ENCODE measurements around the gene LARP4. TPM values are rescaled to one million over a fixed set of nuclear protein-coding genes. Genes with fewer than 3 reads are reported as not detected.

The LARP4 gene
- total and polyA plus RNA-seq, 9 of the 15 experiments (the other 6 are each of a cell fraction or from before 2014, with no cell fraction given) = 31.6 to 84.5 (median 52.4) TPM

DNA sequence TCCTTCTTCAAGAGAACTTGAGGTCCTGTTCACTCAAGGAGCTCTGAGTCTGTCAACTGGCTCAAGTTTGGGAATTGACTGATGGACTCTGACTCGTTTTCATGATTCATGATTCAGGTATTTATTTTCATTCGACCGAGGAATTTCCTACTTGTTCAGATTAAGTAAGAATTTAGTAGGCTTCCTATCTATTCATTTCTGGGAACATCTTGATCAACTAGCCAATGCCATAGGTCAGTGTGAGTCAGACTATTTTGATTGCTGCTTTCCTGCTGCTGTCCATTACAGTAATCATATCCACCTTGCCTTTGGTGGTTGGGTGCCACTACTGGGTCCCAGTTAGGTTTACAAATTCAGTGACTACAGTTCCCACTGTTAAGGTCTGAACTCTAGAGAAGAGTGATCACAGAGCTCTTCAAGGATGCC is 10.4 kb upstream of the LARP4 start:
- DNase-seq (ENCODE audit: extremely low read depth in 1 of 4, low spot score in 3 of 4) (no peak), ATAC-seq (no peak), FAIRE-seq (no peak)
- POLR2A ChIA-PET = interaction anchor here (1.7 kb wide), 1 partner anchor 10 kb away, joined by 5 read pairs; the partner anchor contains the start of gene LARP4
- no peak for TF ChIP-seq PPARD (CRISPR knock-in tag; IDR thresholded peaks at IDR 0.05)
- no peak for TF ChIP-seq ZNF551 (CRISPR knock-in tag; IDR thresholded peaks at IDR 0.05)
- no peak for TF ChIP-seq ZNF232 (CRISPR knock-in tag; IDR thresholded peaks at IDR 0.05)
- TF ChIP-seq STAT5B (CRISPR knock-in tag; IDR thresholded peaks at IDR 0.05) = no peak
- 0 out of 2 replicates have a peak, but pooled peaks have one; percentile 15 for TF ChIP-seq FOSL1 (tag; conservative IDR thresholded peaks at IDR 0.05)
- no peak for TF ChIP-seq HNRNPL (IDR thresholded peaks at IDR 0.05; ENCODE audit: low read depth, low read length)
- no TSS peak for BruUV-seq (replicated peaks)
- Histone ChIP-seq H3K9ac (ENCODE audit: insufficient read depth in 1 of 2, low read depth in 2 of 2, low read length in 2 of 2) (no peak overlapping the region), H3K79me2 (ENCODE audit: control insufficient read depth, insufficient read depth, low read length) (no peaks in the 10 kb centered on the region), H3K4me2 (ENCODE audit: insufficient read depth, low read length) (no peak overlapping the region), H3K36me3 (ENCODE audit: control insufficient read depth, insufficient read depth, low read length) (no peaks in the 10 kb centered on the region), H2AFZ (ENCODE audit: low read depth, low read length) (no peak overlapping the region), H3K27me3 (ENCODE audit: control insufficient read depth in 2 of 2, insufficient read depth in 2 of 2, low read length in 2 of 2) (no peaks in the 10 kb centered on the region), H3K27ac (ENCODE audit: extremely low read depth, low read depth, low read length) (no peak overlapping the region), H3K4me3 (no peak overlapping the region), H3K4me1 (replicated peaks in 1 of 2; ENCODE audit: control insufficient read depth in 2 of 2, insufficient read depth in 2 of 2, low read length in 2 of 2) (peaks cover 0 to 5% of the 10 kb centered on the region in 2 experiments; a peak in 2 of 5 replicates), H3K9me1 (ENCODE audit: control insufficient read depth, insufficient read depth, low read length) (no peaks in the 10 kb centered on the region), H4K20me1 (replicated peaks; ENCODE audit: control insufficient read depth, insufficient read depth, low read length) (no peaks in the 10 kb centered on the region), H3K9me3 (replicated peaks; ENCODE audit: control insufficient read depth, insufficient read depth, low read depth, low read length) (no peaks in the 10 kb centered on the region)
- in situ Hi-C loops (cut with MboI) (no loop called here), intact Hi-C loops (cut with micrococcal nuclease) (no loop called here)
- 5% methylated on average over 3 of the region's 3 CpGs for WGBS (ENCODE audit: insufficient coverage, low coverage, missing lambda C conversion rate)
- CTCF ChIA-PET (ENCODE audit: low intra/inter-chr PET ratio) = no interaction called here

GRCh38 chr12:50394469-50395029 is 6.1 kb upstream of the LARP4 start:
- ATAC-seq (no peak), FAIRE-seq (no peak), DNase-seq (ENCODE audit: extremely low read depth in 1 of 4, low spot score in 3 of 4) (no peak)
- H4K20me1 ChIP-seq (replicated peaks; ENCODE audit: control insufficient read depth, insufficient read depth, low read length) = no peaks in the 10 kb centered on the region
- WGBS (ENCODE audit: insufficient coverage, low coverage, missing lambda C conversion rate) = 50% methylated on average over 4 of the region's 4 CpGs
- intact Hi-C loops (cut with micrococcal nuclease) = no loop called here
- H3K27me3 ChIP-seq (ENCODE audit: control insufficient read depth in 2 of 2, insufficient read depth in 2 of 2, low read length in 2 of 2) = no peaks in the 10 kb centered on the region
- TF ChIP-seq ARID3A (IDR thresholded peaks at IDR 0.05; ENCODE audit: borderline replicate concordance, low read depth, low read length) = no peak
- TF ChIP-seq ZNF384 (IDR thresholded peaks at IDR 0.05; ENCODE audit: low read depth, low read length) = peak; percentile 71
- no peak overlapping the region for H3K4me3 ChIP-seq
- no peak overlapping the region for H3K9ac ChIP-seq (ENCODE audit: insufficient read depth in 1 of 2, low read depth in 2 of 2, low read length in 2 of 2)
- no peak overlapping the region for H3K4me2 ChIP-seq (ENCODE audit: insufficient read depth, low read length)
- H2AFZ ChIP-seq (ENCODE audit: low read depth, low read length) = no peak overlapping the region
- H3K27ac ChIP-seq (ENCODE audit: extremely low read depth, low read depth, low read length) = no peak overlapping the region
- H3K9me3 ChIP-seq (replicated peaks; ENCODE audit: control insufficient read depth, insufficient read depth, low read depth, low read length) = no peaks in the 10 kb centered on the region
- no TSS peak for BruUV-seq (replicated peaks)
- H3K79me2 ChIP-seq (ENCODE audit: control insufficient read depth, insufficient read depth, low read length) = no peaks in the 10 kb centered on the region
- no peaks in the 10 kb centered on the region for H3K9me1 ChIP-seq (ENCODE audit: control insufficient read depth, insufficient read depth, low read length)
- H3K4me1 ChIP-seq (replicated peaks in 1 of 2; ENCODE audit: control insufficient read depth in 2 of 2, insufficient read depth in 2 of 2, low read length in 2 of 2) = no peaks in the 10 kb centered on the region
- in situ Hi-C loops (cut with MboI) = no loop called here
- POLR2A ChIA-PET = interaction anchor here (0.6 kb wide), 1 partner anchor 347 kb away, joined by 3 read pairs; no protein-coding TSS in a partner anchor
- H3K36me3 ChIP-seq (ENCODE audit: control insufficient read depth, insufficient read depth, low read length) = no peaks in the 10 kb centered on the region
- CTCF ChIA-PET (ENCODE audit: low intra/inter-chr PET ratio) = no interaction called here
